ENCODE data around the gene VAMP5. TPM values are rescaled to one million over a fixed set of nuclear protein-coding genes. Genes with fewer than 3 reads are reported as not detected.
A peak's percentile ranks its signal among the peaks of the same experiment; 100 is the strongest.

VAMP5 gene
- total and polyA plus RNA-seq, 9 of the 15 experiments (the other 6 are each of a cell fraction or from before 2014, with no cell fraction given), result 0.54 to 1.9 (median 1.5) TPM; not detected in 2

DNA sequence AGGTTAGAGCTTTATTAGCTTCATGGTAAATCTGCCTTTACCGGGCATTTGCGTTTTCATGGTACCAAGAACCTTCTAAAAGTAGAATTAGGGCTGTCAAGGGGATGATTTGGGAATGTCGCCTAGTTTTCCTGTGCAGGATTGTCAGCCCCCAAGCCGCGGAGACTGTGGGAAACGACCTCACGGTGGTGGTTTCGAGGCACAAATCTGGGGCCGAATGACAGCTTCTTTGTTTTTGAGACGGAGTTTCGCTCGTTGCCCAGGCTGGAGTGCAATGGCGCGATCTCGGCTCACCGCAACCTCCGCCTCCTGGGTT lies 31.1 kb downstream of the VAMP5 start:
- H3K9me1 ChIP-seq (ENCODE audit: control insufficient read depth, insufficient read depth, low read length), result no peaks in the 10 kb centered on the region
- WGBS (ENCODE audit: insufficient coverage, low coverage, missing lambda C conversion rate), result 70% methylated on average over 17 of the region's 17 CpGs
- H4K20me1 ChIP-seq (replicated peaks; ENCODE audit: control insufficient read depth, insufficient read depth, low read length), result no peaks in the 10 kb centered on the region; the same call in 1 of the 2 replicates
- peak overlapping the region; percentile 88; the same call in 2 of the 3 replicates for H3K27ac ChIP-seq (ENCODE audit: extremely low read depth, low read depth, low read length)
- BruUV-seq (replicated peaks), result TSS peak; percentile 65
- H3K9ac ChIP-seq (ENCODE audit: insufficient read depth in 1 of 2, low read depth in 2 of 2, low read length in 2 of 2), result peak overlapping the region; percentile 75 to 88; a peak in 2 of 4 replicates
- POLR2A ChIA-PET, result interaction anchor here (0.6 to 1.7 kb wide), 12 partner anchors 9 to 578 kb away, joined by 3 to 5 read pairs (median 4); partner anchors contain the start of genes GGCX, MAT2A, RNF181 and TMEM150A
- intact Hi-C loops (cut with micrococcal nuclease) (loop anchor here (5.0 kb wide), 1 partner anchor 288 kb away; the partner anchor contains the start of gene TGOLN2), in situ Hi-C loops (cut with MboI) (no loop called here)
- peak overlapping the region; percentile 73 for H3K4me2 ChIP-seq (ENCODE audit: insufficient read depth, low read length)
- DNase-seq (ENCODE audit: extremely low read depth in 1 of 4, low spot score in 3 of 4) (no peak), ATAC-seq (no peak), FAIRE-seq (no peak)
- H3K79me2 ChIP-seq (ENCODE audit: control insufficient read depth, insufficient read depth, low read length), result peaks cover 64% of the 10 kb centered on the region
- H3K4me3 ChIP-seq, result peak overlapping the region; percentile 65
- CTCF ChIA-PET (ENCODE audit: low intra/inter-chr PET ratio), result no interaction called here
- peaks cover 11 to 33% of the 10 kb centered on the region in 2 experiments; a peak in 4 of 5 replicates for H3K4me1 ChIP-seq (replicated peaks in 1 of 2; ENCODE audit: control insufficient read depth in 2 of 2, insufficient read depth in 2 of 2, low read length in 2 of 2)
- H2AFZ ChIP-seq (ENCODE audit: low read depth, low read length), result 0 out of 2 replicates have a peak overlapping the region, but pooled peaks have one; percentile 43
- no peaks in the 10 kb centered on the region for H3K27me3 ChIP-seq (ENCODE audit: control insufficient read depth in 2 of 2, insufficient read depth in 2 of 2, low read length in 2 of 2)
- peaks cover 34% of the 10 kb centered on the region for H3K36me3 ChIP-seq (ENCODE audit: control insufficient read depth, insufficient read depth, low read length)
- H3K9me3 ChIP-seq (replicated peaks; ENCODE audit: control insufficient read depth, insufficient read depth, low read depth, low read length), result no peaks in the 10 kb centered on the region
- TF ChIP-seq TAF9B (IDR thresholded peaks at IDR 0.05; ENCODE audit: partially characterized antibody) (no peak), PTTG1 (tag; IDR thresholded peaks at IDR 0.05; ENCODE audit: low read depth) (no peak), ZSCAN32 (CRISPR knock-in tag; IDR thresholded peaks at IDR 0.05) (no peak), HLTF (IDR thresholded peaks at IDR 0.05) (0 out of 2 replicates have a peak, but pooled peaks have one; percentile 16), ZKSCAN8 (CRISPR knock-in tag; IDR thresholded peaks at IDR 0.05) (no peak), HNRNPLL (IDR thresholded peaks at IDR 0.05; ENCODE audit: low read depth, low read length, poor library complexity, severe bottlenecking) (no peak), MAFK (IDR thresholded peaks at IDR 0.05; ENCODE audit: low read length) (no peak)
- TF ChIP-seq, protein P1, sequence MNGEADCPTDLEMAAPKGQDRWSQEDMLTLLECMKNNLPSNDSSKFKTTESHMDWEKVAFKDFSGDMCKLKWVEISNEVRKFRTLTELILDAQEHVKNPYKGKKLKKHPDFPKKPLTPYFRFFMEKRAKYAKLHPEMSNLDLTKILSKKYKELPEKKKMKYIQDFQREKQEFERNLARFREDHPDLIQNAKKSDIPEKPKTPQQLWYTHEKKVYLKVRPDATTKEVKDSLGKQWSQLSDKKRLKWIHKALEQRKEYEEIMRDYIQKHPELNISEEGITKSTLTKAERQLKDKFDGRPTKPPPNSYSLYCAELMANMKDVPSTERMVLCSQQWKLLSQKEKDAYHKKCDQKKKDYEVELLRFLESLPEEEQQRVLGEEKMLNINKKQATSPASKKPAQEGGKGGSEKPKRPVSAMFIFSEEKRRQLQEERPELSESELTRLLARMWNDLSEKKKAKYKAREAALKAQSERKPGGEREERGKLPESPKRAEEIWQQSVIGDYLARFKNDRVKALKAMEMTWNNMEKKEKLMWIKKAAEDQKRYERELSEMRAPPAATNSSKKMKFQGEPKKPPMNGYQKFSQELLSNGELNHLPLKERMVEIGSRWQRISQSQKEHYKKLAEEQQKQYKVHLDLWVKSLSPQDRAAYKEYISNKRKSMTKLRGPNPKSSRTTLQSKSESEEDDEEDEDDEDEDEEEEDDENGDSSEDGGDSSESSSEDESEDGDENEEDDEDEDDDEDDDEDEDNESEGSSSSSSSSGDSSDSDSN (IDR thresholded peaks at IDR 0.05; ENCODE audit: borderline replicate concordance in 1 of 2, low read depth in 2 of 2, low read length in 2 of 2), result no peak
- TF ChIP-seq, protein P2, sequence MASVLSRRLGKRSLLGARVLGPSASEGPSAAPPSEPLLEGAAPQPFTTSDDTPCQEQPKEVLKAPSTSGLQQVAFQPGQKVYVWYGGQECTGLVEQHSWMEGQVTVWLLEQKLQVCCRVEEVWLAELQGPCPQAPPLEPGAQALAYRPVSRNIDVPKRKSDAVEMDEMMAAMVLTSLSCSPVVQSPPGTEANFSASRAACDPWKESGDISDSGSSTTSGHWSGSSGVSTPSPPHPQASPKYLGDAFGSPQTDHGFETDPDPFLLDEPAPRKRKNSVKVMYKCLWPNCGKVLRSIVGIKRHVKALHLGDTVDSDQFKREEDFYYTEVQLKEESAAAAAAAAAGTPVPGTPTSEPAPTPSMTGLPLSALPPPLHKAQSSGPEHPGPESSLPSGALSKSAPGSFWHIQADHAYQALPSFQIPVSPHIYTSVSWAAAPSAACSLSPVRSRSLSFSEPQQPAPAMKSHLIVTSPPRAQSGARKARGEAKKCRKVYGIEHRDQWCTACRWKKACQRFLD (CRISPR knock-in tag; IDR thresholded peaks at IDR 0.05), result no peak; the same call in 1 of the 2 replicates
- TF ChIP-seq, protein P3, sequence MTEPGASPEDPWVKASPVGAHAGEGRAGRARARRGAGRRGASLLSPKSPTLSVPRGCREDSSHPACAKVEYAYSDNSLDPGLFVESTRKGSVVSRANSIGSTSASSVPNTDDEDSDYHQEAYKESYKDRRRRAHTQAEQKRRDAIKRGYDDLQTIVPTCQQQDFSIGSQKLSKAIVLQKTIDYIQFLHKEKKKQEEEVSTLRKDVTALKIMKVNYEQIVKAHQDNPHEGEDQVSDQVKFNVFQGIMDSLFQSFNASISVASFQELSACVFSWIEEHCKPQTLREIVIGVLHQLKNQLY (CRISPR knock-in tag; conservative IDR thresholded peaks at IDR 0.05), result no peak
- TF ChIP-seq, protein P4, sequence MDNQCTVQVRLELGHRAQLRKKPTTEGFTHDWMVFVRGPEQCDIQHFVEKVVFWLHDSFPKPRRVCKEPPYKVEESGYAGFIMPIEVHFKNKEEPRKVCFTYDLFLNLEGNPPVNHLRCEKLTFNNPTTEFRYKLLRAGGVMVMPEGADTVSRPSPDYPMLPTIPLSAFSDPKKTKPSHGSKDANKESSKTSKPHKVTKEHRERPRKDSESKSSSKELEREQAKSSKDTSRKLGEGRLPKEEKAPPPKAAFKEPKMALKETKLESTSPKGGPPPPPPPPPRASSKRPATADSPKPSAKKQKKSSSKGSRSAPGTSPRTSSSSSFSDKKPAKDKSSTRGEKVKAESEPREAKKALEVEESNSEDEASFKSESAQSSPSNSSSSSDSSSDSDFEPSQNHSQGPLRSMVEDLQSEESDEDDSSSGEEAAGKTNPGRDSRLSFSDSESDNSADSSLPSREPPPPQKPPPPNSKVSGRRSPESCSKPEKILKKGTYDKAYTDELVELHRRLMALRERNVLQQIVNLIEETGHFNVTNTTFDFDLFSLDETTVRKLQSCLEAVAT (IDR thresholded peaks at IDR 0.05), result peak in 1 of 2 experiments; percentile 91; a peak in 2 of 4 replicates
- TF ChIP-seq, protein P5, sequence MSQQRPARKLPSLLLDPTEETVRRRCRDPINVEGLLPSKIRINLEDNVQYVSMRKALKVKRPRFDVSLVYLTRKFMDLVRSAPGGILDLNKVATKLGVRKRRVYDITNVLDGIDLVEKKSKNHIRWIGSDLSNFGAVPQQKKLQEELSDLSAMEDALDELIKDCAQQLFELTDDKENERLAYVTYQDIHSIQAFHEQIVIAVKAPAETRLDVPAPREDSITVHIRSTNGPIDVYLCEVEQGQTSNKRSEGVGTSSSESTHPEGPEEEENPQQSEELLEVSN (IDR thresholded peaks at IDR 0.05; ENCODE audit: borderline replicate concordance in 1 of 2, extremely low read depth in 1 of 2, insufficient read depth in 1 of 2, insufficient read length in 1 of 2, low read depth in 1 of 2, low read length in 1 of 2, poor library complexity in 1 of 2, severe bottlenecking in 1 of 2), result no peak

All from K562 (cell line).